Retinal pigment epithelial cell (primary cell): ENCODE data around the gene TNS4.

Experiments used
- DNase-seq: peaks from one replicate; pipeline ENCODE4 v3.0.0-alpha.2; 2010; ENCODE audit warnings: low read depth
- H3K4me3 ChIP-seq: 2 replicates; pipeline ENCODE4 v1.5.1; 2011; ENCODE audit warnings: mild to moderate bottlenecking, low read length, control low read depth, moderate library complexity
- TF ChIP-seq, protein P1 (sequence below): conservative IDR thresholded peaks from 2 replicates; pipeline ENCODE4 v1.5.1; 2011; ENCODE audit warnings: low read depth, low read length, control low read depth, inconsistent platforms

TNS4 gene

DNA sequence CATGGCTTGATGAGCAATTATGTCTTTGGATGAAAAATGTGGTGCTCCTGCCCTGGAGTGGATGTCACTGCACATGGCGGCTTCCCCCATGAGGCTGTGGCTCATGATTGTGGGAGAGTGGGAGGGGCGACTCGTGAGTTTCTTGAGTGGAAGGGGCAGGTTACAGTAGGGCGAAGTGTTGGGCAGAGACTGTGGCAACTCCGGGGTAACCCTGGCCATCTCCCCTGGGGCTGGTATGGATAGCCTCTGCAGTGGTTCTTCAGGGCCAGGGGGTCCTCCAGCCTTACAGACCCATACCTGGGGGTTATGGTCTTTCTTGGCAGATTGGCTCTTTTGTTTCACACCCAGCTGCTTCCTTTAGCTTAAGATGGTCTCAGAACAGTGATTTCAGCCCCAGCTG is 1.3 kb upstream of the TNS4 start:
- TF ChIP-seq, protein P1, sequence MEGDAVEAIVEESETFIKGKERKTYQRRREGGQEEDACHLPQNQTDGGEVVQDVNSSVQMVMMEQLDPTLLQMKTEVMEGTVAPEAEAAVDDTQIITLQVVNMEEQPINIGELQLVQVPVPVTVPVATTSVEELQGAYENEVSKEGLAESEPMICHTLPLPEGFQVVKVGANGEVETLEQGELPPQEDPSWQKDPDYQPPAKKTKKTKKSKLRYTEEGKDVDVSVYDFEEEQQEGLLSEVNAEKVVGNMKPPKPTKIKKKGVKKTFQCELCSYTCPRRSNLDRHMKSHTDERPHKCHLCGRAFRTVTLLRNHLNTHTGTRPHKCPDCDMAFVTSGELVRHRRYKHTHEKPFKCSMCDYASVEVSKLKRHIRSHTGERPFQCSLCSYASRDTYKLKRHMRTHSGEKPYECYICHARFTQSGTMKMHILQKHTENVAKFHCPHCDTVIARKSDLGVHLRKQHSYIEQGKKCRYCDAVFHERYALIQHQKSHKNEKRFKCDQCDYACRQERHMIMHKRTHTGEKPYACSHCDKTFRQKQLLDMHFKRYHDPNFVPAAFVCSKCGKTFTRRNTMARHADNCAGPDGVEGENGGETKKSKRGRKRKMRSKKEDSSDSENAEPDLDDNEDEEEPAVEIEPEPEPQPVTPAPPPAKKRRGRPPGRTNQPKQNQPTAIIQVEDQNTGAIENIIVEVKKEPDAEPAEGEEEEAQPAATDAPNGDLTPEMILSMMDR = no peak
- no peak for DNase-seq
- no peak overlapping the region for H3K4me3 ChIP-seq

GRCh38 chr17:40500709-40501108 is 714 bp downstream of the TNS4 start:
- H3K4me3 ChIP-seq = no peak overlapping the region
- TF ChIP-seq, protein P1 = no peak
- no peak for DNase-seq

DNA sequence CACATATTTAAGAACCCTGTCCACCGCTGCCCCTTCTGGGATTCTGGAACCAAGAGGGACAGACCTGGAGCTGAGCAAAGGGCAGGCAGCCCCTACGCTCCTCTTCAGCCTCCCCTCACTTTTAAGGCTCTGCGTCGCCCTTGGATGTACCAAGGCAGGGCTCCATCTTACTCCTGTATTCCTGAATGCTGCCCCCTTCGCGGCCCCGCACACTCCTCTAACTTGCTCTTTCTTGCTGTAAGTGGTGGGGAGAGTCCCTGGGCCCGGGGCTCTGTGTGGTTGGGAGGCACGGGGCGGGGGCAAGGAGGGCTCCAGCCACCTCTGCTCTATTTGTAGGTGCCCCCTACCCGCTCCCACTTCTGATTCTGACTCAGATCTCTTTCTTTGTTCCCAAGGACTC is 1.2 kb downstream of the TNS4 start:
- H3K4me3 ChIP-seq = no peak overlapping the region
- no peak for DNase-seq
- TF ChIP-seq, protein P1 = no peak

GRCh38 chr17:40499551-40500189 is 1.8 kb downstream of the TNS4 start:
- peak overlapping the region; percentile 8 for H3K4me3 ChIP-seq
- TF ChIP-seq, protein P1 = peak; percentile 9
- DNase-seq = no peak

DNA sequence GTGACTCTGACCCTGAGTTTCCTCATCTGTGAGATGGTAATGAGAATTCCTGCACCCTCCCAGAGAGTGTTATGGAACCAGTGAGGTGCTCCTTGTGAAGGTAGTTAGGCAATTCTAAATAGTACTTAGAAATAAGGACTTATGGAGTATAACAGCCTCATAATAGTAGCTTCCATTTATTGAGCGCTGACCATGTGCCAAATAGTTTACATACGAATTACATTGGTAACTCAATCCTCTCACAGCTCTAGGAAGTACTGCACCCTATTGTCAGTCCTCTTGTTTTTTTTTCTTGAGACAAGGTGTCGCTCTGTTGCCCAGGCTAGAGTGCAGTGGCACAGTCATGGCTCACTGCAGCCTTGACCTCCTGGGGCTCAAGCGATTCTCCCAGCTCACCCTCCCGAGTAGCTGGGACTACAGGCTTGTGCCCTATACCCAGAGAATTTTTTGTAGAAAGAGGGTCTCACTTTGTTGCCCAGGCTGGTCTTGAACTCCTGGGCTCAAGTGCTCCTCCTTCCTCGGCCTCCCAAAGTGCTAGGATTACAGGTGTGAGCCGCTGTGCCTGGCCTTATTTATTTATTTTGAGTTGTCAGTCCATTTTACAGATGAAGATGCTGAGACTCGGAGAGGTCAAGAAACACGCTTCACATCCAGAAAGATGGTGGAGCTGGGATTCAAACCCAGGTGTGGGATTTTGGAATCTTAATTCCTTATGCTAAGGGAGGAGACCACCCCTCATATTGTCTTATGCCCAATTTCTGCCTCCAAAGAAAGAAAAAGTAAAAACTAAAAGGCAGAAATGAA is 2.9 kb downstream of the TNS4 start:
- H3K4me3 ChIP-seq = no peak overlapping the region
- TF ChIP-seq, protein P1 = no peak

DNA sequence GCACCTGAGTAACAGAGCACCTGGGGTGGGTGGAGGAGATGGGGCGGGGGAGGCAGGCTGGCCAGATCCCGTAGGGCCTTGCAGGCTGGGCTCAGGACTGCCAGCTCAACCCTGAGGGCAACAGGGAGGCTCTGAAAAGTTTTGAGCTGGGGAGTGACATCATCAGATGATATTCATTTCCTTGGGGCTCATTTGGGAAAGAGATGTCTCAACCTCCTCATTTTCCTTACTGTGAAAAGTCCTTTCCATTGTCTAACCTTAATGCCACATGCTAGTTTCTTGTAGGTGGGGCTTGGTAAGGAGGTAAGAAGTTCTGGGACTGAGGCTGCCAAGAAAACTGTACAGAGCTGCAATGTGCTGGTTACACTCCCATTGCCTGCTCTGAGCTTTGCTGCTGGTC is 3.7 kb downstream of the TNS4 start:
- DNase-seq = no peak
- TF ChIP-seq, protein P1 = no peak
- no peak overlapping the region for H3K4me3 ChIP-seq

More for the DNA sequence above, 2.9 kb downstream of the TNS4 start:
- no peak for DNase-seq
